ENCODE results near the gene RHOB. TPM values are rescaled to one million over a fixed set of nuclear protein-coding genes. Genes with fewer than 3 reads are reported as not detected.

Gene RHOB
- total and polyA plus RNA-seq, 2 of the 13 experiments (the other 11 are each of a cell fraction or from before 2014, with no cell fraction given): 192 to 268 TPM

DNA sequence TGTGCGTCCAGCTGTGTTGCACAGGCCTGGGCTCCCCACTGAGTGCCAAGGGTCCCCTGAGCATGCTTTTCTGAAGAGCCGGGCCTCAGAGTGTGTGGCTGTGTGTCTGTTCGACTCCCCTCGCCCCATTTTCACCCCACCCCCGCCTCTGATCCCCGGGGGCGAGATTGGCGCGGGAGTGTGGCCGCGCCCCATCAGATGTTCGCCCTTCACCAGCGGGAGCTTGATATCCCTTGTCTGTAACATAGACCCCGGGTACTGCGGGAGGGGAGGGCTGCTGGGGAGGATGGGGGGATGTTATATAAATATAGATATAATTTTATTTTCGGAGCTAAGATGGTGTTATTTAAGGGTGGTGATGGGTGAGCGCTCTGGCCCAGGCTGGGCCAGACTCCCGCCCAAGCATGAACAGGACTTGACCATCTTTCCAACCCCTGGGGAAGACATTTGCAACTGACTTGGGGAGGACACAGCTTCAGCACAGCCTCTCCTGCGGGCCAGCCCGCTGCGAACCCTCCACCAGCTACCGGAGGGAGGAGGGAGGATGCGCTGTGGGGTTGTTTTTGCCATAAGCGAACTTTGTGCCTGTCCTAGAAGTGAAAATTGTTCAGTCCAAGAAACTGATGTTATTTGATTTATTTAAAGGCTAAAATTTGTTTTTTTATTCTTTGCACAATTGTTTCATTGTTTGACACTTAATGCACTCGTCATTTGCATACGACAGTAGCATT lies 1.5 kb downstream of the RHOB start (continued):
- no peak for TF ChIP-seq ZNF17 (CRISPR knock-in tag; IDR thresholded peaks at IDR 0.05)
- 0 out of 2 replicates have a peak, but pooled peaks have one; percentile 31 for TF ChIP-seq HNRNPL (IDR thresholded peaks at IDR 0.05; ENCODE audit: low read depth, low read length)
- peak; percentile 44; the same call in 1 of the 2 replicates for TF ChIP-seq ZNF468 (CRISPR knock-in tag; IDR thresholded peaks at IDR 0.05)
- TF ChIP-seq KDM5A (IDR thresholded peaks at IDR 0.05; ENCODE audit: borderline replicate concordance, low read length): peak; percentile 13; the same call in 1 of the 2 replicates
- 0 out of 2 replicates have a peak, but pooled peaks have one; percentile 9 for TF ChIP-seq CCDC6 (CRISPR knock-in tag; IDR thresholded peaks at IDR 0.05)
- TF ChIP-seq RBM22 (optimal IDR thresholded peaks at IDR 0.05; ENCODE audit: low read length): peak; percentile 99
- peak; percentile 63 for TF ChIP-seq MBD4 (IDR thresholded peaks at IDR 0.05; ENCODE audit: borderline replicate concordance, low read length)
- TF ChIP-seq IRF2 (CRISPR knock-in tag; IDR thresholded peaks at IDR 0.05): 0 out of 2 replicates have a peak, but pooled peaks have one; percentile 34
- peak; percentile 25 for TF ChIP-seq AGO1 (IDR thresholded peaks at IDR 0.05; ENCODE audit: low read depth, low read length, poor library complexity, severe bottlenecking)
- TF ChIP-seq MXI1 (IDR thresholded peaks at IDR 0.05; ENCODE audit: borderline replicate concordance, low read depth, low read length): 0 out of 3 replicates have a peak, but pooled peaks have one; percentile 6
- TF ChIP-seq FOXK1 (CRISPR knock-in tag; IDR thresholded peaks at IDR 0.05; ENCODE audit: borderline replicate concordance, low read depth): 0 out of 2 replicates have a peak, but pooled peaks have one; percentile 17
- 0 out of 2 replicates have a peak, but pooled peaks have one; percentile 7 for TF ChIP-seq FIP1L1 (IDR thresholded peaks at IDR 0.05; ENCODE audit: borderline replicate concordance, insufficient read depth, low read depth, low read length)
- TF ChIP-seq, protein P1, sequence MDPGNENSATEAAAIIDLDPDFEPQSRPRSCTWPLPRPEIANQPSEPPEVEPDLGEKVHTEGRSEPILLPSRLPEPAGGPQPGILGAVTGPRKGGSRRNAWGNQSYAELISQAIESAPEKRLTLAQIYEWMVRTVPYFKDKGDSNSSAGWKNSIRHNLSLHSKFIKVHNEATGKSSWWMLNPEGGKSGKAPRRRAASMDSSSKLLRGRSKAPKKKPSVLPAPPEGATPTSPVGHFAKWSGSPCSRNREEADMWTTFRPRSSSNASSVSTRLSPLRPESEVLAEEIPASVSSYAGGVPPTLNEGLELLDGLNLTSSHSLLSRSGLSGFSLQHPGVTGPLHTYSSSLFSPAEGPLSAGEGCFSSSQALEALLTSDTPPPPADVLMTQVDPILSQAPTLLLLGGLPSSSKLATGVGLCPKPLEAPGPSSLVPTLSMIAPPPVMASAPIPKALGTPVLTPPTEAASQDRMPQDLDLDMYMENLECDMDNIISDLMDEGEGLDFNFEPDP (CRISPR knock-in tag; conservative IDR thresholded peaks at IDR 0.05): 0 out of 2 replicates have a peak, but pooled peaks have one; percentile 29
- TF ChIP-seq TBP (CRISPR knock-in tag; IDR thresholded peaks at IDR 0.05): no peak
- 0 out of 2 replicates have a peak, but pooled peaks have one; percentile 4 for TF ChIP-seq NFYC (CRISPR knock-in tag; IDR thresholded peaks at IDR 0.05)
- TF ChIP-seq ZNF589 (CRISPR knock-in tag; conservative IDR thresholded peaks at IDR 0.05): 0 out of 2 replicates have a peak, but pooled peaks have one; percentile 14
- TF ChIP-seq PCBP2 (optimal IDR thresholded peaks at IDR 0.05; ENCODE audit: low read depth, low read length, poor library complexity, severe bottlenecking): peak; percentile 45
- TF ChIP-seq NR2F6 (IDR thresholded peaks at IDR 0.05): no peak
- TF ChIP-seq NR2F6 (CRISPR knock-in tag; IDR thresholded peaks at IDR 0.05): 0 out of 2 replicates have a peak, but pooled peaks have one; percentile 10
- TF ChIP-seq ZNF841 (CRISPR knock-in tag; IDR thresholded peaks at IDR 0.05; ENCODE audit: borderline replicate concordance): peak; percentile 26; the same call in 1 of the 2 replicates
- peak; percentile 93 for TF ChIP-seq ZNF263 (CRISPR knock-in tag; IDR thresholded peaks at IDR 0.05)
- TF ChIP-seq YY1 (IDR thresholded peaks at IDR 0.05; ENCODE audit: insufficient read depth, insufficient replicate concordance, low read depth, low read length): peak; percentile 5
- TF ChIP-seq AHR (CRISPR knock-in tag; IDR thresholded peaks at IDR 0.05): no peak
- TF ChIP-seq, protein P2, sequence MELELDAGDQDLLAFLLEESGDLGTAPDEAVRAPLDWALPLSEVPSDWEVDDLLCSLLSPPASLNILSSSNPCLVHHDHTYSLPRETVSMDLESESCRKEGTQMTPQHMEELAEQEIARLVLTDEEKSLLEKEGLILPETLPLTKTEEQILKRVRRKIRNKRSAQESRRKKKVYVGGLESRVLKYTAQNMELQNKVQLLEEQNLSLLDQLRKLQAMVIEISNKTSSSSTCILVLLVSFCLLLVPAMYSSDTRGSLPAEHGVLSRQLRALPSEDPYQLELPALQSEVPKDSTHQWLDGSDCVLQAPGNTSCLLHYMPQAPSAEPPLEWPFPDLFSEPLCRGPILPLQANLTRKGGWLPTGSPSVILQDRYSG (CRISPR knock-in tag; IDR thresholded peaks at IDR 0.05): no peak
- peak; percentile 12 for TF ChIP-seq TEAD3 (CRISPR knock-in tag; optimal IDR thresholded peaks at IDR 0.05; ENCODE audit: borderline replicate concordance)
- TF ChIP-seq ZNF674 (CRISPR knock-in tag; IDR thresholded peaks at IDR 0.05; ENCODE audit: low read depth): 0 out of 2 replicates have a peak, but pooled peaks have one; percentile 91
- TF ChIP-seq REPIN1 (CRISPR knock-in tag; IDR thresholded peaks at IDR 0.05; ENCODE audit: borderline replicate concordance, low read depth): peak; percentile 7; the same call in 1 of the 2 replicates
- TF ChIP-seq IKZF1 (IDR thresholded peaks at IDR 0.05): no peak
- 0 out of 2 replicates have a peak, but pooled peaks have one; percentile 16 for TF ChIP-seq MAZ (IDR thresholded peaks at IDR 0.05; ENCODE audit: borderline replicate concordance, low read depth, low read length)
- TF ChIP-seq MAZ (CRISPR knock-in tag; IDR thresholded peaks at IDR 0.05; ENCODE audit: low read depth): no peak
